ENCODE measurements around the gene PPP1R13L. TPM values are rescaled to one million over a fixed set of nuclear protein-coding genes. Genes with fewer than 3 reads are reported as not detected.
A peak's percentile ranks its signal among the peaks of the same experiment; 100 is the strongest.
"Not testable (repeated sequence)": the region's sequence is repeated elsewhere in the genome, so short reads cannot be mapped to it uniquely, and the experiment has no call there.

The PPP1R13L gene
- total RNA-seq, 2 experiments from 2014 or later: 7.8 to 15.5 TPM

- ChIA-PET POLR2A (interaction anchor here (0.6 to 2.0 kb wide), 3 partner anchors 39 to 42 kb away, joined by 3 to 6 read pairs (median 3); no protein-coding TSS in a partner anchor), CTCF (ENCODE audit: unreplicated experiment) (interaction anchor here (0.6 to 1.2 kb wide), 4 partner anchors 36 to 104 kb away, joined by 3 to 6 read pairs (median 4); no protein-coding TSS in a partner anchor)
- peak; percentile 89 for DNase-seq (ENCODE audit: low spot score)
- H3K9me3 ChIP-seq (ENCODE audit: low read length): peaks cover 3% of the 10 kb centered on the region; the same call in 1 of the 2 replicates
- TF ChIP-seq CTCF (conservative IDR thresholded peaks at IDR 0.05; ENCODE audit: low read length): peak; percentile 99
- TF ChIP-seq EZH2phosphoT487 (IDR thresholded peaks at IDR 0.05; ENCODE audit: borderline replicate concordance, low read depth, low read length): no peak
- H3K36me3 ChIP-seq (ENCODE audit: insufficient read depth, low read length): no peaks in the 10 kb centered on the region
- peak overlapping the region; percentile 42 for H2AFZ ChIP-seq (ENCODE audit: low read length)
- H3K9me2 ChIP-seq (ENCODE audit: insufficient read depth, low read length): no peaks in the 10 kb centered on the region
- H3K4me2 ChIP-seq (ENCODE audit: low read length): peak overlapping the region; percentile 67
- H3K79me2 ChIP-seq (ENCODE audit: insufficient read depth, low read depth, low read length): no peaks in the 10 kb centered on the region
- H4K20me1 ChIP-seq (ENCODE audit: insufficient read depth, low read length): no peaks in the 10 kb centered on the region
- peaks cover 37% of the 10 kb centered on the region for H3K4me1 ChIP-seq (ENCODE audit: insufficient read depth, low read length, poor library complexity, severe bottlenecking)
- intact Hi-C loops (cut with micrococcal nuclease; ENCODE audit: unreplicated experiment): loop anchor here (1.0 kb wide), 1 partner anchor 39 kb away; no protein-coding TSS in a partner anchor
- peak overlapping the region; percentile 58 for H3K27ac ChIP-seq (ENCODE audit: low read depth, low read length, poor library complexity, severe bottlenecking)
- BruUV-seq (replicated peaks): no TSS peak
- H3K4me3 ChIP-seq (ENCODE audit: low read depth, low read length, poor library complexity, severe bottlenecking): peak overlapping the region; percentile 69
These were observed 34.8 kb upstream of the PPP1R13L start for GRCh38 chr19:45439569-45440258.

- H4K20me1 ChIP-seq (ENCODE audit: insufficient read depth, low read length): no peaks in the 10 kb centered on the region
- peaks cover 3% of the 10 kb centered on the region; the same call in 1 of the 2 replicates for H3K9me3 ChIP-seq (ENCODE audit: low read length)
- BruUV-seq (replicated peaks): no TSS peak
- POLR2A ChIA-PET: interaction anchor here (0.6 to 2.0 kb wide), 3 partner anchors 39 to 42 kb away, joined by 3 to 6 read pairs (median 3); no protein-coding TSS in a partner anchor
- H3K36me3 ChIP-seq (ENCODE audit: insufficient read depth, low read length): no peaks in the 10 kb centered on the region
- H3K9me2 ChIP-seq (ENCODE audit: insufficient read depth, low read length): no peaks in the 10 kb centered on the region
- CTCF ChIA-PET (ENCODE audit: unreplicated experiment): interaction anchor here (0.8 to 1.2 kb wide), 3 partner anchors 36 to 46 kb away, joined by 3 to 6 read pairs (median 5); no protein-coding TSS in a partner anchor
- DNase-seq (ENCODE audit: low spot score): no peak
- intact Hi-C loops (cut with micrococcal nuclease; ENCODE audit: unreplicated experiment): loop anchor here (1.0 kb wide), 1 partner anchor 39 kb away; no protein-coding TSS in a partner anchor
- H2AFZ ChIP-seq (ENCODE audit: low read length): peak overlapping the region; percentile 42; the same call in 1 of the 2 replicates
- no peak for TF ChIP-seq EZH2phosphoT487 (IDR thresholded peaks at IDR 0.05; ENCODE audit: borderline replicate concordance, low read depth, low read length)
- no peak for TF ChIP-seq CTCF (conservative IDR thresholded peaks at IDR 0.05; ENCODE audit: low read length)
- H3K79me2 ChIP-seq (ENCODE audit: insufficient read depth, low read depth, low read length): no peaks in the 10 kb centered on the region
- peaks cover 32% of the 10 kb centered on the region for H3K4me1 ChIP-seq (ENCODE audit: insufficient read depth, low read length, poor library complexity, severe bottlenecking)
- H3K4me3 ChIP-seq (ENCODE audit: low read depth, low read length, poor library complexity, severe bottlenecking): peak overlapping the region; percentile 69
- peak overlapping the region; percentile 58 for H3K27ac ChIP-seq (ENCODE audit: low read depth, low read length, poor library complexity, severe bottlenecking)
- peak overlapping the region; percentile 67 for H3K4me2 ChIP-seq (ENCODE audit: low read length)
These were observed 34.3 kb upstream of the PPP1R13L start for GRCh38 chr19:45439190-45439568.

- Histone ChIP-seq H3K9me3 (ENCODE audit: low read length) (peaks cover 3% of the 10 kb centered on the region; the same call in 1 of the 2 replicates), H3K4me3 (ENCODE audit: low read depth, low read length, poor library complexity, severe bottlenecking) (no peak overlapping the region), H4K20me1 (ENCODE audit: insufficient read depth, low read length) (no peaks in the 10 kb centered on the region), H3K9me2 (ENCODE audit: insufficient read depth, low read length) (no peaks in the 10 kb centered on the region), H3K36me3 (ENCODE audit: insufficient read depth, low read length) (no peaks in the 10 kb centered on the region), H3K4me1 (ENCODE audit: insufficient read depth, low read length, poor library complexity, severe bottlenecking) (peaks cover 14% of the 10 kb centered on the region), H3K79me2 (ENCODE audit: insufficient read depth, low read depth, low read length) (no peaks in the 10 kb centered on the region), H3K4me2 (ENCODE audit: low read length) (no peak overlapping the region), H3K27ac (ENCODE audit: low read depth, low read length, poor library complexity, severe bottlenecking) (no peak overlapping the region), H2AFZ (ENCODE audit: low read length) (no peak overlapping the region)
- POLR2A ChIA-PET: no interaction called here
- no TSS peak for BruUV-seq (replicated peaks)
- no peak for TF ChIP-seq CTCF (conservative IDR thresholded peaks at IDR 0.05; ENCODE audit: low read length)
- intact Hi-C loops (cut with micrococcal nuclease; ENCODE audit: unreplicated experiment): no loop called here
- DNase-seq (ENCODE audit: low spot score): no peak
- CTCF ChIA-PET (ENCODE audit: unreplicated experiment): no interaction called here
These were observed 32.5 kb upstream of the PPP1R13L start for GRCh38 chr19:45437328-45437727.

- H3K27ac ChIP-seq (ENCODE audit: low read depth, low read length, poor library complexity, severe bottlenecking); DNase-seq (ENCODE audit: low spot score); POLR2A ChIA-PET; intact Hi-C loops (cut with micrococcal nuclease; ENCODE audit: unreplicated experiment); H2AFZ ChIP-seq (ENCODE audit: low read length); BruUV-seq (replicated peaks); H3K9me3 ChIP-seq (ENCODE audit: low read length); H3K4me3 ChIP-seq (ENCODE audit: low read depth, low read length, poor library complexity, severe bottlenecking); CTCF ChIA-PET (ENCODE audit: unreplicated experiment); H4K20me1 ChIP-seq (ENCODE audit: insufficient read depth, low read length); H3K36me3 ChIP-seq (ENCODE audit: insufficient read depth, low read length); H3K9me2 ChIP-seq (ENCODE audit: insufficient read depth, low read length); H3K4me2 ChIP-seq (ENCODE audit: low read length); H3K79me2 ChIP-seq (ENCODE audit: insufficient read depth, low read depth, low read length): not testable (repeated sequence)
- H3K4me1 ChIP-seq (ENCODE audit: insufficient read depth, low read length, poor library complexity, severe bottlenecking): peaks cover 13% of the 10 kb centered on the region
These were observed 27.7 kb upstream of the PPP1R13L start for GRCh38 chr19:45432543-45432942.

Data from OCI-LY7 (cell line).